Activated T-cell treated with anti-CD3 and anti-CD28 coated beads, Interleukin-2, amount 50 U/mL, for 4 hours (primary cell): Measurements from ENCODE around the gene DENND4C. TPM values are rescaled to one million over a fixed set of nuclear protein-coding genes. Genes with fewer than 3 reads are reported as not detected.
"Not testable (repeated sequence)": the region's sequence is repeated elsewhere in the genome, so short reads cannot be mapped to it uniquely, and the experiment has no call there.

Source experiments
- ATAC-seq, 2 donors: fragments of 200-7000 bp; cut with Tn5 transposase; one replicate each; pipeline ENCODE4 v1.10.0; 2021
- DNase-seq: peaks from one replicate; pipeline ENCODE4 v3.0.0-alpha.2; 2020
- H3K27me3 Mint-ChIP-seq: one replicate; pipeline ENCODE4 v1.8.0; 2021; ENCODE audit warnings: low read depth, mixed read lengths
- H3K36me3 Mint-ChIP-seq: one replicate; pipeline ENCODE4 v1.8.0; 2022; ENCODE audit warnings: mixed read lengths; ENCODE audit not compliant: insufficient read depth
- H3K4me1 Mint-ChIP-seq: one replicate; pipeline ENCODE4 v1.8.0; 2021; ENCODE audit warnings: low read depth, mixed read lengths
- H3K4me3 Mint-ChIP-seq: one replicate; pipeline ENCODE4 v1.8.0; 2021; ENCODE audit warnings: mild to moderate bottlenecking, moderate library complexity, mixed read lengths
- H3K9me3 Mint-ChIP-seq: one replicate; pipeline ENCODE4 v1.8.0; 2021; ENCODE audit warnings: mixed read lengths
- total RNA-seq, 3 donors: library from RNA; stranded (reverse); gene quantifications; one replicate each; pipeline ENCODE4 v1.2.1, GENCODE V29; 2021

The DENND4C gene
- total RNA-seq, 3 donors from 2014 or later, result 9.0 to 11.3 (median 9.7) TPM

DNA sequence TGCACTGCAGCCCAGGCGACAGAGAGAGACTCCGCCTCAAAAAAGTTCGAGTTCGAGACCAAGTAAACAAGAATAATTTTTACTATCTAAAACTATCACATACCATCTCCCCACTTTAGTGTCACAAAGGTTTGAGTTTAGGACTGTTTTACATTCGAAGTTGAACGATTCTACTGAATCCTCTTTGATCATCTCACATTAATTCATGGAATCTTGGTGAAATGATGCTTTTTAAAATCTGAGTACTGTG, 150.3 kb downstream of the DENND4C start:
- peak overlapping the region; percentile 97 for H3K4me3 Mint-ChIP-seq
- H3K27me3 Mint-ChIP-seq, result no peaks in the 10 kb centered on the region
- ATAC-seq, result no peak
- no peak for DNase-seq
- H3K4me1 Mint-ChIP-seq, result peaks cover 35% of the 10 kb centered on the region
- no peaks in the 10 kb centered on the region for H3K9me3 Mint-ChIP-seq
- H3K36me3 Mint-ChIP-seq, result peaks cover 41% of the 10 kb centered on the region

DNA sequence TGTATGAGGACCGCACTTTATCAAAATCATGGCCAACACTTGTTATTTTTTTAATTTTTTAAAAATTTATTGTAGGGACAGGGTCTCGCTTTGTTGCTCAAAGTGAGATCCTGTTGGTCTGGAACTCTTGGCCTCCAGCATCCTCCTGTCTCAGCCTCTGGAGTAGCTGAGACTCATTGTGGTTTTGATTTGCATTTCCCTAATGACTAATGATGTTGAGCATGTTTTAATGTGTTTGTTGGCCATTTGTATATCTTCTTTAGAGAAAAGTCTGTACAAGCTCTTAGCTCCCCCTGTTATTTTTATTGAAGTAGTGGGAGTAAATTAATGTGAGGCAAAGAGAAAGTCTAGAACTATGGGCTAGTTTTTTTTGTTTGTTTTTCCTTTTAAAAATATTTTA, 151.2 kb downstream of the DENND4C start:
- DNase-seq (no peak), ATAC-seq (no peak)
- Mint-ChIP-seq H3K9me3 (no peaks in the 10 kb centered on the region), H3K27me3 (no peaks in the 10 kb centered on the region), H3K36me3 (peaks cover 32% of the 10 kb centered on the region), H3K4me1 (peaks cover 27% of the 10 kb centered on the region), H3K4me3 (peak overlapping the region; percentile 8)

DNA sequence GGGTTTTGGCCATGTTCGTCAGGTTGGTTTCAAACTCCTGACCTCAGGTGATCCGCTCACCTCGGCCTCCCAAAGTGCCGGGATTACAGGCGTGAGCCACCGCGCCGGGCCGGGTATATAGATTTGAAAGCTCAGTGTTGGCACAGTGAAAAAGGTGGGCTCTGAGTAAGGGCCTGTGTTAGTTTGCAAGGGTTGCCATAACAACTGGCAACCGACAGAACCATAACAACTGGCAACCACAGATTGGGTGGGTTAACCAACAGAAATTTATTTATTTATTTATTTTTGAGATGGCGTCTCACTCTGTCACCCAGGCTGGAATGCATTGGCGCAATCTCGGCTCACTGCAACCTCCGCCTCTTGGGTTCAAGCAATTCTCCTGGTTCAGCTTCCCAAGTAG, 154.7 kb downstream of the DENND4C start:
- not testable (repeated sequence) for H3K9me3 Mint-ChIP-seq, DNase-seq, H3K4me3 Mint-ChIP-seq, H3K36me3 Mint-ChIP-seq, ATAC-seq
- peaks cover 12% of the 10 kb centered on the region for H3K27me3 Mint-ChIP-seq
- peaks cover 12% of the 10 kb centered on the region for H3K4me1 Mint-ChIP-seq

DNA sequence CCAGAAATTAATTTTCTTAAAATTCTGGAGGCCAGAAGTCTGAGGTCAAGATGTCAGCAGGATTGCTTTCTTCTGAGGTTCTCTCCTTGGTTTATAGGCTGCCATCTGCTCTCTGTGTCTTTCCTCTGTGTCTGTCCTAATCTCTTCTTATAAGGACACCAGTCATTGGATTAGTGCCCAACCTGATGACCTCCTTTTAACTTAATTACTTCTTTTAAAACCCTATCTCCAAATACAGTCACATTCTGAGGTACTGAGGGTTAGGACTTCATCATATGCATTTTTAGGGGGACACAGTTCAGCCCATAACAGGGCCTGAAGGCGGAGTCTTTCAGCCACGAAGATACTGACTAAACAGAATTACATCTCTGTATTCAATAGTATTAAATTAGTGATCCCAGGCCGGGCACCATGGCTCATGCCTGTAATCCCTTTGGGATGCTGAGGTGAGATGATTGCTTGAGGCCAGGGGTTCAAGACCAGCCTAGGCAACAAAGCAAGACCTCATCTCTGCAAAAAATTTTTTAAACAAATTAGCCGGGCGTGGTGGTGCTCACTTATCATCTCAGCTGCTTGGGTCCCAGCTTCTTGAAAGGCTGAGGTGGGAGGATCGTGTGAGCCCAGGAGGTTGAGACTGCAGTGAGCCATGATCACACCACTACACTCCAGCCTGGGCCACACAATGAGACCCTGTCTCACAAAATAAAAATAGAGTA, 155.5 kb downstream of the DENND4C start:
- peaks cover 12% of the 10 kb centered on the region for H3K27me3 Mint-ChIP-seq
- ATAC-seq (no peak), DNase-seq (no peak)
- H3K9me3 Mint-ChIP-seq, result no peaks in the 10 kb centered on the region
- H3K4me1 Mint-ChIP-seq, result peaks cover 7% of the 10 kb centered on the region
- H3K4me3 Mint-ChIP-seq, result no peak overlapping the region
- no peaks in the 10 kb centered on the region for H3K36me3 Mint-ChIP-seq

DNA sequence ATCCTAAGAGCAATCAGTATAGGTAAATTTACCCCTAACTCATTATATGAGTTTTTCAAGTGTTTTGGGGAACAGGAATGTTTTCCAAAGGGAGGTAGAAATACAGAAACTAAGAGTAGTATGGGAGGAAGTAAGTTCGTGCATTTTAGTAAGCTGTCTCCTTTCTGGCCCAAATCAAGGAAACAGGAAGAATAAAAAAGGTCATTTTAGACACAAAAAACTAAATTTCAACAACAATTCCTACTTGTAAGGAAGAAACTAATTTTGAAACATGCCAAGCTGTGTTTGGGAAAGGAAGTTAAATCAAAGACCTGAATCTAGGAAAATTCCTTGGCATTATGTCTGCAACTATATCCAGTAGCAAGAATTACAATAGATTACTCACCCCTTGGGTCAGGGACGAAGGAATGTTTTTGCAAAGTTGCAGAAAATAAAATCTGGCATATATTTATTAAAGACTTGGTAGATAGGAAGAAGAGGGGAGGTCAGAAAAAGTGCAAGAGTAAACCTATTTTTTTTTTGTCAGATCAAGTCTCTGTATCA, 156.1 kb downstream of the DENND4C start:
- no peaks in the 10 kb centered on the region for H3K36me3 Mint-ChIP-seq
- no peak for ATAC-seq

DNA sequence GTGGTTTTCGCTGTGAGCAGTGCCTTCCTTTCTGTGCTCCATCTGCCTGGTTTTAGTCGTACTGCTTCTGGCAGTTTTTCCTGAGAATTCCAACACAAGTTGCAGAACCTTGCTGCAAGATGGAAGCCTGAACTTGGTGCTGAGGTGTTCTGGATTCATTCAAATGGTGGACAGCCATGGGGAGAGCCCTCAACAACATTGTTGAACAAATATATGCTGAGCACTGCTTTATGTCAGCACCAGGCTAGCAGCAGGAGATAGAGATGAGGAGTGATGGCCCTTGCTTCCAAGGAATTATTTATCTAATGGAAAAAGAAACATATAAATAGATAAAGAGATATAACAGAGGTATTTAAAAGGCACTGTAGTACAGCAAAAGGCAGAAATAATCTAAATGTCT, 156.8 kb downstream of the DENND4C start:
- DNase-seq (no peak), ATAC-seq (no peak)
- no peak overlapping the region for H3K4me3 Mint-ChIP-seq
- no peaks in the 10 kb centered on the region for H3K36me3 Mint-ChIP-seq
- H3K27me3 Mint-ChIP-seq, result peaks cover 12% of the 10 kb centered on the region
- H3K4me1 Mint-ChIP-seq, result peaks cover under 1% of the 10 kb centered on the region
- no peaks in the 10 kb centered on the region for H3K9me3 Mint-ChIP-seq

More for the DNA sequence above, 156.1 kb downstream of the DENND4C start:
- Mint-ChIP-seq H3K4me3 (no peak overlapping the region), H3K27me3 (peaks cover 12% of the 10 kb centered on the region), H3K9me3 (no peaks in the 10 kb centered on the region), H3K4me1 (peaks cover 2% of the 10 kb centered on the region)
- no peak for DNase-seq

DNA sequence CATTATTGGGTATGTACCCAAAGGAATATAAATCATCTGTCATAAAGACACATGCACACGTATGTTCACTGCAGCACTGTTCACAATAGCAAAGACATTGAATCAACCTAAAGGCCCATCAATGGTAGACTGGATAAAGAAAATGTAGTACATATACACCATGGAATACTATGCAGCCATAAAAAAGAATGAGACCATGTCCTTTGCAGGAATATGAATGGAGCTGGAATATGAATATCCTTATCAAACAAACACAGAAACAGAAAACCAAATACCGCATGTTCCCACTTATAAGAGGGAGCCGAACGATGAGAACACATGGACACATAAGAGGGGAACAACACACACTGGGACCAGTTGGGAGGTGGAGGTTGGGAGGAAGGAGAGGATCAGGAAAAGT, 159.0 kb downstream of the DENND4C start:
- DNase-seq, H3K4me3 Mint-ChIP-seq, H3K4me1 Mint-ChIP-seq, H3K9me3 Mint-ChIP-seq, H3K36me3 Mint-ChIP-seq, ATAC-seq: not testable (repeated sequence)
- H3K27me3 Mint-ChIP-seq, result peaks cover 12% of the 10 kb centered on the region

DNA sequence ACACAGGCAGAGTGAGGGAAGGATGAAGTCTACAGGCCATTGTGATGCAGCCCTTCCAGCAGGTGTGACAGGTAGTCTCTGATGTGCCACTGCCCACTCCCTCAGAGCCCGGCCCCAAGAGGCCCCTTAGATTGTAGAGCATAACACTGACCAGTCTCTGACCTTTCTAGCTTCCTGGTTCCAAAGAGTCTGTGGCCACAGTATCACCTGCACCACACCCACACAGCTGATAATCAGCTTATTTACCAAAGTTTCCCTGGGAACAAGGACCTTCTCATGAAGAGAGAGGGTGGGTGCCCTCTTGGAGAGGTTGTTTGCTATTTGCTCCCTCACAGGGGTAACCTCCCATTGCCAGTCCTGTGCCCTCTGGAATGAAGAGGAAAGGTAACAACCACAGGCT, 167.4 kb downstream of the DENND4C start:
- Mint-ChIP-seq H3K36me3 (no peaks in the 10 kb centered on the region), H3K9me3 (peaks cover under 1% of the 10 kb centered on the region), H3K27me3 (no peaks in the 10 kb centered on the region), H3K4me3 (no peak overlapping the region), H3K4me1 (no peaks in the 10 kb centered on the region)
- DNase-seq (no peak), ATAC-seq (no peak)

DNA sequence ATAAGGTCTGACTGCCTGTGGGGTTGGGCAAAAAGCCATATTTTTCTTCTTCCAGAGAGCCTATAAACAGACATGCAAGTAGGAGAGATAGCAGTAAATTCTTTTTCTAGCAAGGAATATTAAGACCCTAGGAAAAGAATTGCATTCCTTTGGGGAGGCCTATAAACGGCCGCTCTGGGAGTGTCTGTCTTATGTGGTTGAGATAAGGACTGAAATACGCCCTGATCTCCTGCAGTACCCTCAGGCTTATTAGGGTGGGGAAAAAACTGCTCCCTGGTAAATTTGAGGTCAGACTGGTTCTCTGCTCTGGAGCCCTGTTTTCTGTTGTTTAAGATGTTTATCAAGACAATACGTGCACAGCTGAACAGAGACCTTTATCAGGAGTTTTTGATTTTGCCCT, 172.7 kb downstream of the DENND4C start:
- H3K4me1 Mint-ChIP-seq, H3K27me3 Mint-ChIP-seq, ATAC-seq, H3K36me3 Mint-ChIP-seq, DNase-seq, H3K4me3 Mint-ChIP-seq: not testable (repeated sequence)
- H3K9me3 Mint-ChIP-seq, result peaks cover 11% of the 10 kb centered on the region

DNA sequence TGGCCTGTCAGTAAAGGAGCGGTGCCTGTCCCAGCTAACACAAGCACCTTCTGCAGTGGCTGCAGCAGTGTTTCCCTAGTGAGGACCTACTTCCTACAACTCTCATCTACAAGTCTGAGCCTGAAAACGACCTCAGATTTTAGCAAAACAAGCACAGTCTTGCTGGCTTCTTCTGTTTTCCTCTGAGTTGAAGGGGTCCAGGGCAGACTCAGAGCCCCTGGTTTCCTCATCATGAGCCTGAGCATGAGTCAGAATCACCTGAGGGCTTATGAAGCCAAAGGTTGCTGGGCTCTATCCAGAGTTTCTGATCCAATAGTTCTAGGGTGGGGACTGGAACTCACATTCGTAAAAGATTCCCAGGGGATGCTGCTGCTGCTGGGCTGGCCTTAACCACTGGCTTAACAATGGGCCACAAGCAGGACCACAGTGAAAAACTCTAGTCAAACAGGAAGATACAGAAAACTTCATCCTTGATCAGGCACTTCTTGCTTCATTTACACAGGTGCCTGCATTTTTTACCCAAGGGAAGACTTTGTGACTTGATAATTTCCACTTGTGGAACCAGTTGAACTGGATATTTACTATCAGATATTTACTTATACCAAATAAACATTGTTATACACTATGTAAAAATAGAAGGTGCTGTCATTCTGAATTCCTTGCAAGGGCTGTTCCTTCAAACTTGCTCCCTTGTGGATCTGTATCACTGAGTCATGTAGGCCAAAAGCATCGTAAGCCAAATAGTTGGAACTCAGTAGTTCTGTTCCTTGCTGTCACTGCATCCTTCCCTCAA, 174.0 kb downstream of the DENND4C start:
- Mint-ChIP-seq H3K4me1 (peaks cover 1% of the 10 kb centered on the region), H3K27me3 (no peaks in the 10 kb centered on the region), H3K4me3 (no peak overlapping the region), H3K36me3 (no peaks in the 10 kb centered on the region), H3K9me3 (peaks cover 11% of the 10 kb centered on the region)
- ATAC-seq (no peak), DNase-seq (no peak)

DNA sequence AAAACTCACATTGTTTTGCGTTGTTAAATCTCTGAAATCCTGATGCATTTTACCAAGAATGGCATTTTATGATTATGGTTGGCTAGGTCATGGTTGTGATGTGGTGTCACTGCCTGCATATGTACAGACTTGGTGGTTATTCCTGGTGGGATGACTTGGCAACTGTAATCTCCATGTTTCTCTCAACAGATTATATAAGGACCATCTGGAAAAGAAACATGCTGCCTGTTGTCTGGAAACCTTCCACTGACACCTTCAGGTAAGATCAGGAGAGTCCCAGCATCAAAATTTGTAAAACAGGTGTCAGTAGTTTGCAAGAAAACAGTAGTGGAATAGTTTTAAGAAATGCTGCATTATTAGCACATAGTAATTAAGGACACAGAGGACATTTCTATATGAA, 175.3 kb downstream of the DENND4C start:
- peaks cover 11% of the 10 kb centered on the region for H3K9me3 Mint-ChIP-seq
- no peak for DNase-seq
- H3K4me1 Mint-ChIP-seq, result peaks cover 10% of the 10 kb centered on the region
- H3K36me3 Mint-ChIP-seq, result no peaks in the 10 kb centered on the region
- ATAC-seq, result no peak
- H3K27me3 Mint-ChIP-seq, result no peaks in the 10 kb centered on the region
- no peak overlapping the region for H3K4me3 Mint-ChIP-seq

DNA sequence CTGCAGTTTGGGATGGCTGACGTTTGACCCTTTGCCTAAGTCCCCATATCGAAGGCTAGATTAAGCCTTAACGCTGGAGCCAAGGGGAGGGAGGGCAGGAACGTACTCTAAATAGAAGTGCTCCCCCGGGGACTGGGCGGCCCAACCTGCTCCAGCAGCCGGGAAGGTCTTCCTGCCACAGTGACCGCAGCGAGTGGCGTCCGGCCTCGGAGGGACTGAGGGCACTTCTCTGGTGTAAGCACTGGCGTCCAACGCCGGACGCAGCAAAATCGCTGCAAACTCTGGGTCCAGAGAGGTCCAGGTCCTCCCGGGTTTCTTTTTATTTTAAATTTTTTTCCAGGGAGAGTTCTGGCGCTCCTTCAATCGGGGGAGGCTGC, 177.8 kb downstream of the DENND4C start:
- ATAC-seq, result peak in 1 of 2 donors; percentile 5
- Mint-ChIP-seq H3K9me3 (peaks cover 8% of the 10 kb centered on the region), H3K36me3 (no peaks in the 10 kb centered on the region), H3K4me3 (peak overlapping the region; percentile 94), H3K27me3 (no peaks in the 10 kb centered on the region), H3K4me1 (peaks cover 10% of the 10 kb centered on the region)
- no peak for DNase-seq

DNA sequence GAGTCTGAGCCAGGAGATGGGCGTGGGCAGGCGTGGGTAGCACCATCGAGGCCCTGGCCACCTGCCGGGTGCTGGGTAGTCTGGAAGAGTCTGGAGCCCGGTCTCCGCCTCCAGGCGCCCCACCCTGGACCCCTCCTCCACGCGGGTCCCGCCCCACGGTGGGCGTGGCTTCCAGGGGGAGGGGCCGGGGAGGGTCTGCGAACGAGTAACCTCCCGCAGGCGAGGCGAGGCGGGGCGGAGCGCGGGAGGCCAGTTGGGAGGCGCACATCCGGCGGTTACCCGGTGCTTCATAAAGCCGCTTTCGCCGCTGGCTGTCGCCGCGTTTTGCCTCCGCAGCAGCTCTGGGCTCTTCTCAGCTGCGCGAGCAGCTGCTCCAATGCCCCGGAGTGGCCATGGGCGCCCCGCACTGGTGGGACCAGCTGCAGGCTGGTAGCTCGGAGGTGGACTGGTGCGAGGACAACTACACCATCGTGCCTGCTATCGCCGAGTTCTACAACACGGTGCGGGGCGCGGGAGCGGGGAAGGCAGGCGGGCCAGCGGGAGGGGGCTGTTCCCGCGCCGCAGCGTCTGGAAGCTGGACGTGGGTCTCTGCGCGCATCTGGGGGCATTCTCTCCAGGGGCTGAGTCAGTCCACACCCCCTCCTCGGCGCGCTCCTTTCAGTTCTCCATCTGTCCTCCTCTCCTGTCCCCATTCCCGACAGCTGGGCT, 178.4 kb downstream of the DENND4C start, which contains the start of gene ACER2:
Gene ACER2, plus strand, starts transcription at position 317 of the 708 bp plus-strand sequence. Its CDS starts 76 bp downstream, at position 393.
- peaks cover 10% of the 10 kb centered on the region for H3K4me1 Mint-ChIP-seq
- DNase-seq, result peak; percentile 95
- H3K9me3 Mint-ChIP-seq, result peaks cover 2% of the 10 kb centered on the region
- no peaks in the 10 kb centered on the region for H3K27me3 Mint-ChIP-seq
- H3K36me3 Mint-ChIP-seq, result no peaks in the 10 kb centered on the region
- H3K4me3 Mint-ChIP-seq, result peak within 1 kb of the TSS; percentile 94
- ATAC-seq, result peak; percentile 92 to 96

DNA sequence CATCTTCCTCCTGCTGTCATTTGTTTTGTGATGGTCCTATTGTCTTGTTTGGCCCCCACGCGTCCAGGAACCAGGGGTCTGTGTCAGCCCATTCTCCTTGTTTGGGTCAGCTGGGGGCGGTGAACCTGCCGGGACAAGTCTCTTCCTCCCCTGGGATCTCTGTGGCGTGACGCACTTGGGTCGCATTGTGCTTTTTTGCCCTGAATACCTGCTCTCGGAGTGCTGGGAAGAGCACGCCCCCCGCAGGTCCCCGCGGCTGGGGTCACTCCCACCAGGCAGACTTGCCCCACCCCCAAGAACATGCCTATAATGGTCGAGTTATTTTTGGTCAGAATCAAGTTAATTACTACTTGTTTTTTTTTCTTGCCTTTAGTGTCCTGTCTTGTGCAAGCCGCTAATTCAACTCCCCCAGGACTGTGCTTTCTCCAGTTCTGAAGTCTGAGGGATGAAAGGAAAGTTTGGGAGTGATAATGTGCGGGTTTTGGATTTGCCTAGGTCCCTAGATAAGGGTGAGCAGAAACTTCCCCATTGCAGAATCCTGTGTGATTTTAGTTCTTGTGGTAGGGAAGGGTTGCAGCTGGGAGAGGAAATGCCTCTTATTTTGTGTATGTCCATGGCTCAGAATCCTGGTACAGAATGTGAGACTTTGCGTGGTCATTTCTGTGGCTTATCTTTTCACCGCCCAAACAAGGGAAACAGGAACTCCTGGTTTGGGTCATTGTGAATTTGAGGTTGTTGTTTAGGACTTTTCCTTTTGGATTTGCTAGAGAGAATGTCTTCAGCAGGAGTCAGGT, 179.1 kb downstream of the DENND4C start:
- Mint-ChIP-seq H3K27me3 (no peaks in the 10 kb centered on the region), H3K36me3 (no peaks in the 10 kb centered on the region), H3K9me3 (no peaks in the 10 kb centered on the region), H3K4me1 (peaks cover 10% of the 10 kb centered on the region), H3K4me3 (peak overlapping the region; percentile 94)
- peak in 1 of 2 donors; percentile 12 for ATAC-seq
- peak; percentile 5 for DNase-seq
